HUDEP-2 (cell line): ENCODE data around the gene SARM1.
A peak's percentile ranks its signal among the peaks of the same experiment; 100 is the strongest.
"Not testable (repeated sequence)": the region's sequence is repeated elsewhere in the genome, so short reads cannot be mapped to it uniquely, and the experiment has no call there.

Source experiments
- DNase-seq, 76 experiments: peaks; one replicate each; lab custom pipeline; 2025; ENCODE audit not compliant: unreplicated experiment in 76 of 76; lab: John Stamatoyannopoulos, UW

Gene SARM1

DNA sequence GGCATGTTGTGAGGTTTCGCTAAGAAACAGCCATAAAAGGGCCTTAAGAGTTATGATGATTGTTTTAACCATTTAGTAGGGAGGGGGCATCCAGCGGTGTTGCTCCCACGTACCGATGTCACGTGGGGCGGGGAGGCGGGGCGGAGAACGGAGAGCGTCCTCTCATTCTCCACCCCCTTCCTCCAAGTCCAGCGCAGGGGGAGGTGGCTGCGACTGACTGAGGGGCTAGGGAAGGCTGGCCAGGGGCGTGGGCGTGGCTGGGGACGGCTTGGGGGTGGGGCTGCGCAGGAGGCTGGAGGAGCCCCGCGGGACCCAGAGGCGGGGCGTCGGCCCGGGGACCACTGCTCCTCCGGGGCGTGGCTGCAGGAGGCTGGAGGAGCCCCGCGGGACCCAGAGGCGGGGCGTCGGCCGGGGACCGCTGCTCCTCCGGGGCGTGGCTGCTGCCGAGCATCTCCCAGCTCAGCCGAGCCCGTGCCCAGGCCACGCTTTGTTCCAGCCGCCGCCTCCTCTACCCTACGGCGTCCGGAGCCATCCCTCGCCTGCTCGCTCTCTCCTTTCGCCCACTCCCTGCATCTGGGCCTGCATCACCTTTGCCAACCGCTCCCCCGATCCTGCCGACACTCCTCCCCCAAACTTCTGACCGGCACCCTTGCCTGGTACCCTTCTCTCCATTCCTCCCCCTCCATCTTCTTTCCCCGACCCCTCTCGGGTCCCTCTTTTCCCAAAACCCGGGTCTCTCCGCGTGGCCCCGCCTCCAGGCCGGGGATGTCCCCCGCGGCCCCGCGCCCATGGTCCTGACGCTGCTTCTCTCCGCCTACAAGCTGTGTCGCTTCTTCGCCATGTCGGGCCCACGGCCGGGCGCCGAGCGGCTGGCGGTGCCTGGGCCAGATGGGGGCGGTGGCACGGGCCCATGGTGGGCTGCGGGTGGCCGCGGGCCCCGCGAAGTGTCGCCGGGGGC lies at the start of gene SARM1:
Gene SARM1 (plus strand): TSS at position 450 of the 958 bp plus-strand sequence. CDS start 339 bp downstream, at position 789.
- peak in 30 of 76 experiments; percentile 8 to 59 (median 28) for DNase-seq

DNA sequence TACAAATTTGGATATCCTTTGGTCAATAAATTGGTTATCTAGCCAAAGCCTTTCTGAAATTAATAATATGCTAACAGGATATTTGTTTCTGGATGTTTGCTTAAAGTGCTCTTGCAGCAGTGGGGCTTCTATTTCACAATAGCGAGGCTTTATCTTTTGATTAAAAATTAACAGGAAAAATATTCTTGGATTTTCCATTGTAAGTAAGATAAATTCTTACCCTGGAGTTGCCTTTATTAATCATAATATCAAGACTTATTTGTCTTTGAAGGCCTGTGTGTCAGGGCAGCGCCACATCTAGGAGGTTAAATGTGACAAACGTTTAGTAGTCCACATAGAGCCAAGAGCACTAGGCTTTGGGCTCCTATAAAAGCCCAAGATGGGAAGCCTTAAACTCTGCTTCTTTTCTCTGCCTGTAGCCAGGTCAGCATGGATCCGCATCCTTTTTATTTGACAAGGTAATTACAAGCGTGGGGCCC lies 47.2 kb upstream of the SARM1 start:
- no peak for DNase-seq

DNA sequence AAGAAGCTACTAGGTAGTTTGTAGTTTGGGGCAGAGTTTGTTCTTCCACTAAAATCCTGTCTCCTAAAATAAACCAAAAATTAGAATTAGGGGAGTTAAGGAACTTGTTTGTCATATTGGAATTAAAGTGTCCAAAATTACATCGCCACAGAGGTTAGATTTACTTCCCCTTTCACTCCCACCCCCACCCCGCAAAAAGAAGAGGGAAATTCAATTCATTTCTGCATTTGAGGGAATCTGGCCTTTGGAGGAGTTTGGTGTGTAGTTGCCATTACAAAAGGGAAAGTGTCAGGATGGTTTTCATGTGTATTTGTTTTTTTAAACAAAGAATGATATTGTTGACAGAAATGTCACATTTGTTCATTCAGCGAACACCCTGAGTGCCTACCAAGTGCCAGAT lies 46.7 kb upstream of the SARM1 start:
- DNase-seq, result no peak

DNA sequence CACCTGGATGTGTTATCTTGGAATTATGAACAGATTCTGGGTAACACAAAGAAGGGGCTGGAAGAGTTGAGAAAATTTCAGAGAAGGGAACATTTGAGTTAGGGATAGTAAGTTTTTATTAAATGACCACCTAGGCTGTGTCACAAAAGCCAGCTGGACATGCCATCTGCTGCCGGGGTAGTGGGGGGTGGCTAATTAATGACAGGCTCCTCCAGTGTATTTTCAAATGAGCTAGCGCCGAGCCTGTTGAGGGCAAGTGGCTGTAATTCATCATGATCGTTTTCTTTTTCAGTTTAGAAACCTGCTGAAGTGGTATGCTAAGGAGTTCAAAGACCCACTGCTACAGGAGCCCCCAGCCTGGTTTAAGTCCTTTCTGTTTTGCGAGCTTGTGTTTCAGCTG lies 46.3 kb upstream of the SARM1 start:
- DNase-seq, result no peak

DNA sequence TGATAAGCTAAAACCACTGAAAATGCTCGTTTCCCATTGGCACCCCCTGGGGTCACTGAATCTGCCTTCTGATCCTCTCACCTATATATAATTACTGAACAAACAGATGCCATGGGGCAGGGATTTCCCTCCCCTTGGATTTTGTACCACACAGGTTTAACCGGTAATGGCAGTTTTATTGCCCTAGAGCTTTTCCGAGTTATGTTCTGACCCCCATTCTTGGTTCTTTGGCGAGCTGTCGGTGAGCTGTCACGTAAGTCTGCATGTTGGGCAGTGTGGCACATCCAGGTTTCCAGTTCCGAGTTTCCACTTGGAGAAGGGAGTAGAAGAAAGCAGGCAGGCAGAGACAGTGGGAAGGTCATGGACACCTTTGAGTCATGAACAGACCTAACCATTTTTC lies 45.4 kb upstream of the SARM1 start:
- DNase-seq, result no peak

DNA sequence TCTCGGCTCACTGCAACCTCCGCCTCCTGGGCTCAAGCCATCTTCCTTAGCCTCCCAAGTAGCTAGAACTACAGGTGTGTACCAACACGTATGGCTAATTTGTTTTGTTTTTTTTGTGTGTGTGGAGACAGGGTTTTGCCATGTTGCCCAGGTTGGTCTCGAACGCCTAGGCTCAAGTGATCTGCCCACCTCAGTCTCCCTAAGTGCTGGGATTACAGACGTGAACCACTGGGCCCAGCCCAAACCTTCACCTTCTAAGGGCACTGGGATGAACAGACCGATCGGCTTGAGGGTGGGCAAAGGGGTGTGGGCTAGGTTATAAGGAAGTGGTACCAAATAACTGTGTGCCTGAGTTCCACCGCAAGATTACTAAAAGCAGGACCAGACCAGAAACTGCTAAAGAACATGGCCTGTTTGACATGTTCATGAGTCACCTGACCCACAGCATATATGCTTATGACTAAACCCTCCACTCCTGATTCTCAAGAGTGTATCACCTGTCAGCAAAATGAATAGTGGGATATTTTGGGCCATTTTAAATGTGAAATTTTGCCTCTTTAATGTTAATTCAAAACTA lies 44.4 kb upstream of the SARM1 start:
- no peak for DNase-seq

DNA sequence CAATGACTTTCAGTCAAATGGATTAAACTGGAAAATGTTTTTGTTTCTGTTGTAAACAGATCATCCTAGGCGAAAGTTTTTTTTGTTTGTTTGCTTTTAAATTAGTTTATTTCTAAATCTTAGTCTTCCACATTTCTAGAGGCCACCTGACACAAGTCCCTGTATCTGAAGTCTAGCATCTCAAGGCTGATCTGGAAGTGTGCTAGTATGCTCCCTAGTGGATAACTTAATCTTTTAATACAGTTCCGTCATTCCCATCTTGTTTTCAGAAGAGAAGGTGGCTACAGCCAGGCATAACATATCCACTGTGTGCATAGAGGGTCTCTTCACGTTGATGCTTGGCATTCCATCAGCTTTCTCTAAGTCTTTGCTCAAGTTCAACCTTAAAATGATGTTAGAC lies 43.8 kb upstream of the SARM1 start:
- DNase-seq, result no peak

DNA sequence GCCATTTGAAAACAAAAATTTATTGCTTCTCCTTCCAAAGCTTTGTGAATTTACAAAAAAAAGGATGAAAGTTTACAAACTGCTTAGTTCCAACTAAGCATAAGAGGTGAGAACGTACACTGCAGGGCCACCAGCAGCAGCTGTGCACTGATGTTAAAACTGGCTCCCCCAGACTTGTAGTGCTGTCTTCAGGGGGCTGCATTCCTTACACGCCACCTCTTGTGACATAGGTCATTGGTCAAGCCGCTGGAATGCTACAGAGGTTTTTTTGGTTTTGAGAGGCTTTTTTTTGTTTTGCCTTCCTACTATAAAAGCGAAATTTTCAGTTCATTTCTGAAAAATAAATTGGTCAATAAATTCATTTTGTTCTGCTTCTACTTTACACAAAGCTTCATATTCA lies 43.2 kb upstream of the SARM1 start:
- DNase-seq, result no peak

DNA sequence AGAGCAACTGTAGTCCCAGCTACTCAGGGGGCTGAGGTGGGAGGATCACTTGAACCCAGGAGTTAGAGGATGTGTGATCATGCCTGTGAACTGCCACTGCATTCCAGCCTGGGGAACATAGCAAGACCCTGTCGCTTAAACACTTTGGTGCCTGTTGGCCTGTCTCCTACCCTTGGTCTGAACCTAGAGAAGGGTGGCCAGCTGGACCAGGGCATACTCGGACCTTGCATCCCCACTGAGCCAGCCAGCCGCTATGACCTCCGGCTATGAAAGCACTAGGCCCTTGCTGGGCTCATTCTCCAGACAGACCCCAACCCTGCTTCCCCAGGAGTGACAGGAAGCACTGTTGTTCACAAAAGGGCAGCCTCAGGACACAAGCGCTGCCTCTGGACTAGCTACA lies 40.8 kb upstream of the SARM1 start:
- DNase-seq, result no peak

DNA sequence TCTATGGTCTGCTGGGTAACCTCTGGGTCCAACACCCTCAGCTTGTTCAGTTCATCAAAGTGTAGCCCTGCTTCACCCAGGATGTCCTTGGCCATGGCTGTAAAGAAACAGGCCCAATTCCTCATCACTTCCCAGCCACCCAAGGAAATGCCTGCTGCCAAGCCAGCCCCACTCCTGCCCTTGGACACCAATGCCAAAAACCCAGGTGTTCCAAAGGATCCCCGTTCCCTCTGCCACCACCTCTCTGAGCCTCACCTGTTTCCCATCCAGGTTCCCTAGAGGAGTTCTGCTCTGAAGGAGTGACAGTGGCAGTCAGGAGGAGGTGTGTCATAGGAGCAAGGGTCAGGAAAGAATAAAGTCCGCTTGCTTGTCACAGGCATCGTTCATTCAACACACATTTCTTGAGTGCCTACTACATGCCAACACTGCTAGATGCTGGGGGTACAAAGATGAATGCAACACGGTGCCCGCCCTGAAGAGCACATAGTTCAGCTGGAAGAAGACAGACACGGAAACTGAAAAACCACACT lies 39.5 kb upstream of the SARM1 start:
- no peak for DNase-seq

DNA sequence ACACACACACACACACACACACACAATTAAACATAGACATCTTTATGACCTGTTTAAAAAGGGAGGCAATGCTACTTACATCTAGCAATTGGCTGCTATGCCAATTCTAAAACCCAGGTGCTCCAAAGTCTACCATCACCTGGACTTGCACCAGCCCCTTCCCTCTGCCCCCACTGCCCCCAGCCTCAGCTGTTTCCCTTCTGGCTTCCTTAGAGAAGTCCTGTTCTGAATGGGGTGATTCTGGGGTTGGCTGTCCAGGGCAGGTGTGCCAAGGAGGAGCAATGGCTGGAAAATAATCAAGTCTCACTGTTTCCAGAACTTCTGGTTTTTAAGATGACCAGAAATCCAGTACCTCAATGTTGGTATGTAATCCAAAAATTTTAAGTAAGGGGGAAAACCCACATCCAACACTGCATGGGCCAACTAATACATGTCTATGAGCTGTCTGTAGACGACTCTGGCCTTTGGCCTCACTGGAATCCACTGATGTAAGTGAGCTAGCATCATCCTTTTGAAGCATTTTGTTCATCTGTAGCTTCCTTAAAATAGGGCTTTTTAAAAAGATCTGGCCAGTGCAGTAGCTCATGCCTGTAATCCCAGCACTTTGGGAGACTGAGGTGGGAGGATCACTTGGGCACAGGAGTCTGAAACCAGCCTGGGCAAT lies 38.3 kb upstream of the SARM1 start:
- no peak for DNase-seq

DNA sequence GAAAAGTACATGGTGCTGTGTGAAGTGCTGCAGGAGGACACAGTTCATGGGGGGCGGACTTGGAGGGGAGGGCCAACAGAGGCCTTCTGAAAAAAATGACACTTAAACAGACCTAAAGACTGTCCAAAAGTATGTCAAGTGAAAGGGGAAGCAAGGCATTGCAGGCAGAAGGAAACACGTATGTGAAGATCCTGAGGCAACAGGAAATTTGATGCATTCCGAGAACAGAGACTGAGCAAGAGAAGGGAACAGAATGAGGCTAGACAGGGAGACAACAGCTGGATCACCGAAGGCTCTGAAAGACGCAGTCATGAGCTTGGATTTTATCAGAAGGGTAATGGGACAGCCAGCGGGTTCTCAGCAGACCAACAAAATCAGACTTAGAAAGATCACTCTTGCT lies 37.3 kb upstream of the SARM1 start:
- DNase-seq, result no peak

DNA sequence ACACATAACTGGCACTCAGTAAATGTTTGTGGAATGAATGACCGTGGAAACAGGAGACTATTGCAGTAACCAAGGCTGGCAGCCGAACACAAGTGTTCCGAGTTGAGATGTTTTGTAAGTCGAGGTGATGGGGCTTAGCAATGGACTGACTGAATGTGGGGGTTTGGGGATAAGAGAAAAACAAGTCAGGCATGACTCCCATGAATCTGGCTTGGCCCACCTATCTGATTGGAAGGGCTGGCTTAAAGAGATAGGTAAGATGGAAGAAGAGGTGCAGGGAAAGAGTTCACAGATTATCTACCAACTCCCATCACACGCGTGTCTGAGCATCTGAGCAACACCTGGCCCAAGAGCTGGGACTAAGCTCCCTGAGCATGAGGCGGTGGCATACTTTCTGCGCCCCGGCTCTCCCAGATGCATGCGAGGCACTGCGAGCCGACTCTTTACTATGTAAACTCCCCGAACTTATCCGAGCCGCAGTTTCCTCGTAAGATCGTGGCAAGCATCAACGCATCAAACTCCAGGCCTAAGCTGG lies 36.8 kb upstream of the SARM1 start:
- no peak for DNase-seq

DNA sequence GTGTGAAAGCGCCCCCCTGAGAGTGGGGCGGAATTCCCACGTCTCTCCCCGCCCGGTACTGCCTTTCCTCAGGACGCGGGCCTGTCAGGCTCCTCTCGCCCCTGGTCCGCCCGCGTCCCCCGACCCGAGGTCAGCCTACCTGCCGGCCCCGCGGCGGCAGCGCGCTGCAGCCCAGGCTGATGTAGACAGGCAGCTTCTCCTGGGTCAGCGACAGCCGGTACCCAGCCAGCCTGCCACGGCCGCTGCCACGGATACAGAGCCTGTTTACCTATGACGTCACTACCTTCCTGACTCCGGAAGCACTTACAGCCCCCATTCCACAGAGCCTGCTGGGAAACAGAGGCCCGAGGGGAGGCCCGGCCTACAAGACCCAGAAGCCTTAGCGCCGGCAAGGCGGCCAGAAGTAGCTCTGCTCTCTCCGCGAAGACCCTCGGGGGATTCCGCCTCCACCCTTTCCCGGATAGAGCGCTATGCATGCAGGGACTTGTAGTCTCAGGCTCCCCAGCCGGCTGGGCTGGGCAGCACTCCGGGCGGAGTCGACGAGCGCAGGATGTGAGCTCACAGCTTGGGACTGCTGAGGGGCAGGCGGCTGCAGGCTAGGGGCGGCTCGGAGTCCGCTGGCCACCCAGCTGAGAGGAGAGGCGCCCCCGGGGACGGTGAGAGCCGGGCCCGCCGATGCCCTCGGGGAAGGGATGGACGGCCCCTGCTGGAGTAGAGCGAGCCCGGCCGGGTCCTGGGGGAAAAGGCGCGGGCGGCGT lies 36.1 kb upstream of the SARM1 start, which contains the start of the genes IFT20 and TNFAIP1:
Gene IFT20 (minus strand): TSS at position 272 of the 758 bp plus-strand sequence. CDS start 3,487 bp downstream, outside the sequence.
Gene TNFAIP1 (plus strand): TSS at position 561 of the 758 bp plus-strand sequence. CDS start 3,761 bp downstream, outside the sequence.
- DNase-seq, result peak in 75 of 76 experiments; percentile 59 to 99 (median 96)

DNA sequence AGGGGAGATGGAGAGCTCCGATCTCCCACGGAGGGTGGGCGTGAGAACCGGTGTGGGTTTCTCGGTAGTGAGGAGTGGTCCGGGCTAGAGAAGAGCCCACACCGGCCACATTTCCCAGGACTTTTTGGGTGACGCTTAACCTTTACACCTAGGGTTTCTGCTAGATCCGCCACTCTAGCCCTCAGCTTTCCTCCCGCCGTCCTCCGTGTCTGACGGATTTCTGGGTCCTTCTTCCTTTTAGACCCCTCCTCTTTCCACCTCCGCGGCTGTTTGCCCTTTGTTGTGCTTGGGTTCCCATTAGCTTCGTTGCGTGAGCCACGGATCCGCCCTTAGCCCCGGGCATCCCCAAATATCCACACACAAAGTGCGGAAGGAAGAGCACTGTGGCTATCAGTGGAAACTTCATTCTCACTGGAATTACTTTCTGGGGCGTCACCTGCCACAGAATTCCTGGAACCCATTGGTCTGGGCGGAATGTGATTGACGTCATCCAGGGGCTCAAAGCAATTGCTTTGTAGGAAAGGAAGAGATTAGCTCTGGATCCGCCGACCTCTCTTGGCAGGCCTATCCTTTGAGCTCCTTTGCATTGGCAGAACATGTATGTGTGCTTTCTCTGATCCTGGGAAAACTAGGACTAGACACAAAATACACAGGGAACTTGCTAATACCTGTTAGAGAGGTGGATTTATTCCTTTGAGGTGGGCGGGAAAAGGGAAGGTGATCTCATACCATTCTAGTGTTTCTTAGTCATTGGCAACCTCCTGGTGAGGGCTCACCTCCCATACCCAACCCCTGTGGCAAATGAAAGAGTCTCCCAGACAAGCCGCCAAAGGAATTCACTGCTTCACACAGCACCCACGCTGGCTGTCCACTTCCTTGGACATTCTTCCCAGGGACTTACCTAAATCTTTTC lies 35.3 kb upstream of the SARM1 start:
- DNase-seq, result peak in 16 of 76 experiments; percentile 2 to 31 (median 13)

DNA sequence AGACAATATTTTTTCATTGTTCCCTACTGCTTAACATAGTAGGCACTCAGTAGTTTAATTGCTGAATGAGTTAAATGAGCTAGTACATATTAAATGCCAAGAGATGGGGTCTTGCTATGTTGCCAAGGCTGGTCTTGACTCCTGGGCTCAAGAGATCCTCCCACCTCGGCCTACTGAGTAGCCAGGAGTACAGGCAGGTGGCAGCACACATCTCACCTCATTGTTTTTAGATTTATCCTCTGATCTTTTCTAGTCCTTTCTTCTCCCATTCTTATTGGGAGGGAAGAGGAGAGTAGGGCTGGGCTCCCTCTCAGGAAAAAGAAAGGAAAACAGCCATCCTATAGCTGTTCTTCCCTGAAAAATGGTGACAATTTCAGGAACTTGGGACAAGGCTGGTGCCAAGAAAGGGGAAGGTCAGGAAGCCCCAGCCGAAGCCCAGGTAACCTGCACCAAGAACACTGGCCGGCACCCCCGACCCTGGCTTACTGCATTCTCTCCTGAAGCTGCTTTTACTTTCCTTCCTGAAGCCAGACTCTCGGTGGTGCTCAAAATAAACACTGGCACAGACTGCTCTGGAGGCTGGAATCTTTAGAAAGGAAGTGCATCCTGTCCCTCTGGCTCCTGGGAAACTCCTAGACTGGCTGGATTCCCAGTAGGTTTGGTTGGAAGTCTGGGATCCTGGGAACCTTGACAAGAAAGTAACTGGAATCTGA lies 33.3 kb upstream of the SARM1 start:
- DNase-seq, result no peak

DNA sequence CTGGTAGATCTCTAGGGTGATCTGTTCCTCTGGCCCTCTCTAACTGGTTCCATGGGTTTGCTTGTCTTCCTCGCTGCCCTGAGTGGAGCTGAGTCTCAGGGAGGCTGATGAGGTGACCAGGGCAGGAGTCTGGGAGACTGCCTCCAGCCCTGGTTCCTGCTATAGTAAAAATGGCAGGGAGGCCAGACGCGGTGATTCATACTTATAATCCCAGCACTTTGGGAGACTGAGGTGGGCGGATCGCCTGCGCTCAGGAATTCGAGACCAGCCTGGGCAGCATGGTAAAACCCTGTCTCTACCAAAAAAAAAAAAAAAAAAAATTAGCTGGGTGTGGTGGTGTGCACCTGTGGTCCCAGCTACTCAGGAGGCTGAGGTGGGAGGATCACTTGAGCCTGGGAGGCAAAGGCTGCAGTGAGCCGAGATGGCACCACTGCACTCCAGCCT lies 32.7 kb upstream of the SARM1 start:
- DNase-seq, result not testable (repeated sequence)

DNA sequence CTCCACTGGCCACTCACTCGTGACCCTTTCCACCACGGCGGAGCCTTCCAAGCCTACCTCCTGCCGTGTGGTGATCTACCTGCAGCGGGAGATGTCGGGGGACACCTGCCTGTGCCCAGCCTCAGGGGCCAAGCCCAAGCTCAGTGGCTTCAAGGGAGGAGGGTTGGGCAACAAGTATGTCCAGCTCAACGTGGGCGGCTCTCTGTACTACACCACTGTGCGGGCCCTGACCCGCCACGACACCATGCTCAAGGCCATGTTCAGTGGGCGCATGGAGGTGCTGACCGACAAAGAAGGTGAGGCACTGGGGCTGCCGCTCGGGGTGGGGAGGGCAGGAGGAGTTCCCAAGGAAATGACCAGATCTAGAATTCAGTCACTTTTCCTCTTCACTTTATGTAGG lies 32.1 kb upstream of the SARM1 start:
- DNase-seq, result no peak
